Endothelial cell (in vitro differentiated cells): ENCODE results near the gene ESR1. TPM values are rescaled to one million over a fixed set of nuclear protein-coding genes. Genes with fewer than 3 reads are reported as not detected.

ENCODE experiments used
- DNase-seq: peaks from one replicate; pipeline ENCODE4 v3.0.0; 2021; ENCODE audit warnings: low spot score
- H3K27ac Mint-ChIP-seq: one replicate; pipeline ENCODE4 v1.8.0; 2021; ENCODE audit warnings: mixed read lengths, inconsistent platforms; ENCODE audit not compliant: unreplicated experiment
- H3K27me3 Mint-ChIP-seq: one replicate; pipeline ENCODE4 v1.8.0; 2021; ENCODE audit warnings: mild to moderate bottlenecking, moderate library complexity, mixed read lengths, inconsistent platforms; ENCODE audit not compliant: unreplicated experiment
- H3K36me3 Mint-ChIP-seq: one replicate; pipeline ENCODE4 v1.8.0; 2021; ENCODE audit warnings: mild to moderate bottlenecking, low read depth, mixed read lengths, inconsistent platforms; ENCODE audit not compliant: unreplicated experiment
- H3K4me1 Mint-ChIP-seq: one replicate; pipeline ENCODE4 v1.8.0; 2021; ENCODE audit warnings: mild to moderate bottlenecking, mixed read lengths, inconsistent platforms; ENCODE audit not compliant: unreplicated experiment
- H3K4me3 Mint-ChIP-seq: one replicate; pipeline ENCODE4 v1.8.0; 2021; ENCODE audit warnings: mild to moderate bottlenecking, mixed read lengths, inconsistent platforms; ENCODE audit not compliant: unreplicated experiment
- H3K9me3 Mint-ChIP-seq: one replicate; pipeline ENCODE4 v1.8.0; 2021; ENCODE audit warnings: mixed read lengths, inconsistent platforms; ENCODE audit not compliant: unreplicated experiment
- total RNA-seq: library from RNA; stranded (reverse); fragmentation: NEBNext Ultra II Directional; extraction: Animal tissue kit (Norgen Biotek cat#: 25700); gene quantifications from one replicate; pipeline ENCODE4 v1.2.1, GENCODE V29; 2021; ENCODE audit not compliant: unreplicated experiment
- TF ChIP-seq, protein P1 (sequence below): fragments of 200-600 bp; sonication (generic); IDR thresholded peaks from one replicate; pipeline ENCODE4 v1.5.0; 2021; ENCODE audit warnings: antibody characterized with exemption; ENCODE audit not compliant: unreplicated experiment

ESR1 gene
- total RNA-seq, 1 donor from 2014 or later: 0.05 TPM

DNA sequence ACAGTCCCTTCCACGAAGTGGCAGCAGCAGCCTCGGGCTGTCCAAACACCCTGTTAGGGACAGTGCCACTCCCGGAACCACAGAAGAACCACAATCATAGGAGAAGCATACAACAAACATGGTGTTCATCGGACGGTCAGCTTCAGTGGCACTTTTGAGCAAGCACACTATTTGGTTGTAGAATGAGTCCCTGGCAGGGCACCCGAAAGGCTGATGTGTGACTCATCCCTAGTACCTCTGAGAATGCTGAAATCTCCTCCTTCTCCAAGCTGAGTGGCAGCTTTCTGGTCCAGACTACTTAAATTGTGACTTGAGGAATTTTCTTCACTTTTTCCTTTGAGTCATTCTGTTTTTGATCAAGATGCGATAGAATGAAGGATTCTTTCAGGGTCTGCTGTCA, 282.5 kb downstream of the ESR1 start:
- no peaks in the 10 kb centered on the region for H3K36me3 Mint-ChIP-seq
- no peaks in the 10 kb centered on the region for H3K9me3 Mint-ChIP-seq
- H3K4me1 Mint-ChIP-seq: no peaks in the 10 kb centered on the region
- H3K27me3 Mint-ChIP-seq: peaks cover 2% of the 10 kb centered on the region
- no peak for DNase-seq
- no peak overlapping the region for H3K27ac Mint-ChIP-seq
- TF ChIP-seq, protein P1, sequence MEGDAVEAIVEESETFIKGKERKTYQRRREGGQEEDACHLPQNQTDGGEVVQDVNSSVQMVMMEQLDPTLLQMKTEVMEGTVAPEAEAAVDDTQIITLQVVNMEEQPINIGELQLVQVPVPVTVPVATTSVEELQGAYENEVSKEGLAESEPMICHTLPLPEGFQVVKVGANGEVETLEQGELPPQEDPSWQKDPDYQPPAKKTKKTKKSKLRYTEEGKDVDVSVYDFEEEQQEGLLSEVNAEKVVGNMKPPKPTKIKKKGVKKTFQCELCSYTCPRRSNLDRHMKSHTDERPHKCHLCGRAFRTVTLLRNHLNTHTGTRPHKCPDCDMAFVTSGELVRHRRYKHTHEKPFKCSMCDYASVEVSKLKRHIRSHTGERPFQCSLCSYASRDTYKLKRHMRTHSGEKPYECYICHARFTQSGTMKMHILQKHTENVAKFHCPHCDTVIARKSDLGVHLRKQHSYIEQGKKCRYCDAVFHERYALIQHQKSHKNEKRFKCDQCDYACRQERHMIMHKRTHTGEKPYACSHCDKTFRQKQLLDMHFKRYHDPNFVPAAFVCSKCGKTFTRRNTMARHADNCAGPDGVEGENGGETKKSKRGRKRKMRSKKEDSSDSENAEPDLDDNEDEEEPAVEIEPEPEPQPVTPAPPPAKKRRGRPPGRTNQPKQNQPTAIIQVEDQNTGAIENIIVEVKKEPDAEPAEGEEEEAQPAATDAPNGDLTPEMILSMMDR: no peak
- H3K4me3 Mint-ChIP-seq: no peak overlapping the region

DNA sequence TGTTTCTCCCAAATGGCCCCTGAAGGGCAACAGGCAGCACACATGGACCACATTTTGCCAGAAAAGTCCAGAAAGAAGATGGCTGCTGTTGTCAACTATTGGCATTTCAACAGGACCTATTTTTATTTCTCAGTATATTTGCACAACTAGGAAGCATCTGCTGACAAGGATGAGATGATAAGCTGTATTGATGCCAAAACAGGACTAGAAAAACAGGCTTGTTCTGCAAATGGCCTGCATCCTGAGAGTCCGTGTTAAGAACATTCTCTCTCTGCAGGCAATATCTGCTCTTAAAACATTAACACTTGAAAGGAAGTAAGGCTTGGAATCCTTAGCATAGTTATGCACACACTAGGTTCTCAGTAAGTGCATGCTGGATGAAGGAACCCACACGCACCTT, 283.7 kb downstream of the ESR1 start:
- TF ChIP-seq, protein P1: no peak
- no peak for DNase-seq
- Mint-ChIP-seq H3K4me1 (no peaks in the 10 kb centered on the region), H3K27me3 (peaks cover 2% of the 10 kb centered on the region), H3K4me3 (no peak overlapping the region), H3K36me3 (no peaks in the 10 kb centered on the region), H3K9me3 (no peaks in the 10 kb centered on the region), H3K27ac (no peak overlapping the region)

DNA sequence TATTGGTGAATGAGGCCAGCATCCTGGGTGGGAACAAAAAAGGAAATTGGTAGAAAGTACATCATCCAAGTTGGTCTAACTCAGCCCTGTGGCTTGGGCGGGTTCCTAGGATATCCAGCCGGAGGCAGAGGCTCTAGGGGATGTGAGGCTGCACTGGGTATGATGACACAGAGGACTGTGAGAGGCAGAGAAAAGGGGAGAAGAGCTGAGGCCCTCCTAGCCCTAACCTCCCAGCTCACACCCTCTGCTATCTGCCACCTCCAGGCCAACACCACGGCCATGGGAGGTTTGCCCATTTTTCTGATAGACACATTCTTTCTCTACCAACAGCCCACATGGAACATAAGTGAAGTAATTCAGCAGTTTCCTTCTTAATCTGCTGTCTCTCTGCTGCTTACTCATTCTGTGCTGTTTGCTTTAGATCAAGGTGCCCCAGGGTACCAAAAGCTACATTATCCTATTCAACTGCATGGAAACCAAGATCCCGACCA, 284.4 kb downstream of the ESR1 start:
- H3K27me3 Mint-ChIP-seq: peaks cover 2% of the 10 kb centered on the region
- no peak overlapping the region for H3K27ac Mint-ChIP-seq
- H3K4me3 Mint-ChIP-seq: no peak overlapping the region
- no peaks in the 10 kb centered on the region for H3K36me3 Mint-ChIP-seq
- TF ChIP-seq, protein P1: no peak
- DNase-seq: no peak
- H3K9me3 Mint-ChIP-seq: no peaks in the 10 kb centered on the region
- H3K4me1 Mint-ChIP-seq: no peaks in the 10 kb centered on the region

DNA sequence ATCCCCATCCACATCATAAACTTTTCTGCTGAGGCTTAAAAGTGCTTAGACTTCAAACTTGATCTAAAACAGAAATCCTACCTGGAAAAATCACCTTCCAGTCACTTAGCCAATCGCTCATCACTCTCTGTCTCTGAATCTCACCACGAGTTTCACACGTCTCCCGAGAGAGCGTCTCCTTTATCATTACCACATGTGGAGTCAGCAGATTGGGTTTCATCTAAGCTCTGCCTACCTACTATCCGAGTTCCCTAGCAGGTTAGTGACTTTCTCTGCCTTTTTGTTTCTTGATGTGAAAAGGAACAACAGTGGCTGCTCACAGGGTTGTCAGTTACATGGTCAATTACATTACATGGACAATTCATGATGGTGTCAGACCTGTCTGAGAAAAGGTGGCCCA, 286.2 kb downstream of the ESR1 start:
- H3K4me3 Mint-ChIP-seq: no peak overlapping the region
- H3K4me1 Mint-ChIP-seq: peaks cover 6% of the 10 kb centered on the region
- no peaks in the 10 kb centered on the region for H3K36me3 Mint-ChIP-seq
- H3K27me3 Mint-ChIP-seq: peaks cover 2% of the 10 kb centered on the region
- H3K27ac Mint-ChIP-seq: no peak overlapping the region
- no peak for DNase-seq
- no peaks in the 10 kb centered on the region for H3K9me3 Mint-ChIP-seq
- TF ChIP-seq, protein P1: no peak

DNA sequence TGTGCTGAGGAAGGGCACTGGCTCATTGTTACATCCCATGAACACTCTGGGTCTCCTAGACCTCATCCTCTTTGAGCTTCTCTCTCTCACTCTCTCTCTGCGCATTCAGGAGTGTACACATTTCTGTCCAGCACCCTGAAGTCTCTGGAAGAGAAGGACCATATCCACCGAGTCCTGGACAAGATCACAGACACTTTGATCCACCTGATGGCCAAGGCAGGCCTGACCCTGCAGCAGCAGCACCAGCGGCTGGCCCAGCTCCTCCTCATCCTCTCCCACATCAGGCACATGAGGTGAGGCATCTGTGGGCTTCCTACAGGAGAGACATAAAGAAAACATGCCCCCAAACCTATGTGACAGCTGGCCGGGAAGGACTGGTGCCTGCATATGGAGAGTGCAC, 286.8 kb downstream of the ESR1 start:
- no peak for DNase-seq
- Mint-ChIP-seq H3K27me3 (peaks cover 2% of the 10 kb centered on the region), H3K9me3 (no peaks in the 10 kb centered on the region), H3K36me3 (no peaks in the 10 kb centered on the region), H3K4me1 (peaks cover 6% of the 10 kb centered on the region), H3K4me3 (no peak overlapping the region), H3K27ac (no peak overlapping the region)
- TF ChIP-seq, protein P1: no peak
